Stimulated activated CD8-positive, alpha-beta memory T cell treated with anti-CD3 and anti-CD28 coated beads, Interleukin-12 subunit alpha, Interleukin-12 subunit beta, amount 100 ng/mL, for 24 hours (primary cell): Measurements from ENCODE around the gene MYO18A.

Source experiments
- DNase-seq: peaks from one replicate; pipeline ENCODE4 v3.0.0-alpha.2; 2020; ENCODE audit errors: extremely low read depth

Gene MYO18A

DNA sequence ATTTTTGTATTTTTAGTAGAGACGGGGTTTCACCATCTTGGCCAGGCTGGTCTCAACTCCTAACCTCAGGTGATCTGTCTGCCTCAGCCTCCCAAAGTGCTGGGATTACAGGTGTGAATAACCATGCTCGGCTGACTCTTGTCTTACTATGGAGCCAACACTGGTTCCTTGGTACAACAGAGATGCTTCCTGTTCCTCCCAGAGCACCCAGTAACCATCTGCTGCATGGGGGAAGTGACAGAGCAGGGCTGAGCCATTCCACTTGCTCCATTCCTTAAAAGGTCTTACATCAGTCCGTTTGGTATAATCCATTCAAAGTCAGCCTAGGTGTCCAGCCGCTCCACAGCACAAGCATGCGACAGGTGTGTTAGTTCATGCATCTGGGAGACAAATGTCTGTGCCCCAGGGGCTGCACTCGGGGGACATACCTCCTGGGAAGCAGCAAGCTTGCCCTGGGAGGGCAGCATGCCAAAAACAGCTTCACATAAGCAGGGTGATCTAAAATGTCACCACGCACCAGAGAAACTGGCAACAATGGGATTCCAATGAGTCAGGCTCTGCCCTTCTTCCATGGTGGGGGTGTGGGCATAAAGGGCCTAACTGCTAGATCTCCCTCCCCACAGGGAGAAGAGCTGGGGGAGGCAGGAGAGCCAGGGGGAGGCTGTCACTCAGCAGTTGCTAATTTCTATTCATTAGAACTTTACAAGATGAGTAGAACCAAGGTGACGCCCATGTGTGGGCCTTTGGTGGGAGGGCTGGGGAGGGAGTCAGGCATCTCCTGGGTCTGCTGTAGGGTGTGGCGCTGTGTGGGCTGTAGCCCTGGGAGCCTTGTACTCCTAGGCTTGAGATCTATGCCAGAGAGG is 101.8 kb downstream of the MYO18A start:
- no peak for DNase-seq

GRCh38 chr17:29077320-29077719 is 102.9 kb downstream of the MYO18A start:
- no peak for DNase-seq

DNA sequence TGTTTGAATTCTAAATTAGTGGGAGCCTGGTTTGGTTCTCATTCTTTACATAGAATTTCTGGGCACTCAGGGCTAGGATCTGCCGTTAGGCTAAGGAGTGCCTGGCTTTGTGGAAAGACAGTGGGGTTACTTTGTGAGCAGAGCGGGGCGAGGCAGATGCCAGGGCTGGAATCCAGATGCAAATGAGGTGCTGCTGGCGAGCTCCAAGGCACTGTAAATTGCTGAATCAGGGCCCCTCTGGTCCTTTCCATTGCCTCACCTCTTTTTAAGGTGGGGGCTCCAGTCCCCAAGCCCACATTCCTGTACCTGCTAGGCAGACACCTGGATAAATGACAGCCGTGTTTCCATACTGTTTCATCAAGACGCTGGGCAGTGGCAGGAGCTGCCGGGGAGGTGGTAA is 103.5 kb downstream of the MYO18A start:
- DNase-seq = no peak

GRCh38 chr17:29076087-29076486 is 104.1 kb downstream of the MYO18A start:
- no peak for DNase-seq

- no peak for DNase-seq
Observed at GRCh38 chr17:29074488-29074887, 105.7 kb downstream of the MYO18A start.

- DNase-seq = no peak
Observed at GRCh38 chr17:29073520-29073919, 106.7 kb downstream of the MYO18A start.

DNA sequence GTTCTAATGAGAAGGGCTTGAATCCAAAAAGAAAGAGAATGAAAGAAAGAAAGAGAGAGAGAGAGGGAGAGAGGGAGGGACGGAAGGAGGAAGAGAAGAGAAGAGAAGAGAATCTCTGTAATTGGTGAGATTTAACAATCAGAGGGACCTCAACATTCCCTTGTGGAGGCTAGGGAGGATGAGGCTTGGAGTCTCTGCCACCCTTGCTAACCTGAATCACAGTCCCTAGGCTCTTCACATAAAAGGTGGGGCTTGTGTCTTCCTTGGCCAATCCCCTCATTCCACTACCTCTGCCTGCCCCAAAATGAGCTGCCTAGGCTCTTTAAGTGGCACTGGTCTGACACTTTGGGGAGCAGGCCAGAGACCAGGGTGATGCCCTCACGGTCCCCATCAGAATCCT is 107.2 kb downstream of the MYO18A start:
- DNase-seq = no peak

DNA sequence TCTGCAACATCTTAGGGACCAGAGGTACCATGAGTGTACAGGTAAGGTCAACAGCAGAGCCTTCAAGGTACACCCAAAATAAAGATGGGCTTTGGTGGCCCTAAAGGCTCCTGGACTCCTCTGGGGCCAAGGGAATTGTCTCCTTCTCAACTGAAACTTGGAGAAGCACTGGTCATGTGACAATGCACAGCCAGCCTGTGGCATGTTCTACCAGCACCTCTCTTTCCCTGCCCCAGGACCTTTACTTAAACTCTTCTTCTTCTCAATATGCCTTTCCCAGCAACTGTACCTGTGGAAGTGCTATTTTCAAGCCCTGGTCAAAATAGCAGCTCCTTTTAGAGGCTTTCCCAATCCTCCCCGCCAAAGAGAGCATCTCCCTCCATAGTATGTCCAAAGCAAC is 108.9 kb downstream of the MYO18A start:
- no peak for DNase-seq

DNA sequence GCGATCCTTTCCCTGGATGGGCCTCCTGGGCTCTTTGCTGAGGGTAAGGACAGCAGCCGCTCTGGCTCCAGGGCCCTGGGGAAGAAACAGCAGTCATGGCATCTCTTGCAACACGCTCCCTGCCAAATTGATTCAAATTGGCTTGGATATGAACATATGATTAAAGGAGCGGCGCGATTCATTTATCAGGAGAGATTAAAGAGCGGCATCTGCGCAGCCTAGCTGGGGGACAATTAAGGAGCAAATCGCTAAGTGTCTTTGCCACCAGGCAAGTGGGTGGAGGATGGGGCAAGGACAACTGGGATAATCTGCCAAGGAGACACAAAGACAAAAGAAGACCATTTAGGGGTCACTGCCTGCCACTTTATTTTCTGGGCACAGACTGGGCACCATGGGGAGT is 109.4 kb downstream of the MYO18A start:
- DNase-seq = no peak

GRCh38 chr17:29070308-29070707 is 109.9 kb downstream of the MYO18A start:
- DNase-seq = no peak

GRCh38 chr17:29069526-29070041 is 110.6 kb downstream of the MYO18A start:
- no peak for DNase-seq

- DNase-seq = no peak
Observed at GRCh38 chr17:29068818-29069217, 111.4 kb downstream of the MYO18A start.

DNA sequence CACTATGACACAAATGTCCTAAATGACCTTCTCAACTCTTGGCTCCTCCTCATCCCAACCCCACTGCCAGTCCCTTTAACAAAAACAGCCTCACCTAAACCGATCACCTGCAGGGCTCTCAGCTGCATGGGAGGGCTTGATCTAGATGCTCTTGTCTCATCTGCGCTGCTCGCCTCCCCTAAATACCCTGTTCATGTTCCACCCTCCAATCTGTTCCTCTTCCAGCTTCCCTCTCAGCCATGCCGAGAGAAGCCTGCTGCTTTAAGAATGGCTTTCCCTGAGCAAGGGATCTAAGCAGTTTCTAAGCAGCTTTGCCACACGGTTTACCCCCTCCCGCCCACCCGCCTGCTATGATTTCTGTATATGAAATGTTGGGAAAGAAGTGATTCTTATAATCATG is 113.6 kb downstream of the MYO18A start:
- no peak for DNase-seq

DNA sequence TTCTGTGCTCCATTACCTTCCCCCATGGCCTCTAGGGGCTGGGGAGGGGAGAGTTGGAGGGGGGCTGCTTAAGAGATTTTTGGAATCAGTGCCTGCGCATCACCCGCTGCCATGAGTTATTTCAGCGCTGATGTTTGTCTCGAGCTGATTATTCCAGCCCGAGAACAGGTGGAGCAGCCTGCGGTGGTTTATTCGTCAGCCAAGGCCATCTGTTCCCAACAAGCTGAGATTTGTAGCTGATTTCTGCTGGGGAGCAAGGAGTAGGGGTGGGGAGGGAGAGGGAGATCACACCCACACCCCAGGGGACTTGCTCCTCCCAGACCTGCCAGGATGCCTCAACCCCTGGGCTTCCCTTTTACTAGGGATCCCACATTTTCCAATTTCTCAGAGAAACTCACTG is 114.2 kb downstream of the MYO18A start:
- DNase-seq = no peak

GRCh38 chr17:29063992-29064391 is 116.2 kb downstream of the MYO18A start:
- DNase-seq = no peak

- DNase-seq = no peak
Observed at GRCh38 chr17:29062215-29062614, 118.0 kb downstream of the MYO18A start.

GRCh38 chr17:29061036-29061435 is 119.2 kb downstream of the MYO18A start:
- no peak for DNase-seq

GRCh38 chr17:29060475-29060874 is 119.7 kb downstream of the MYO18A start:
- DNase-seq = no peak

DNA sequence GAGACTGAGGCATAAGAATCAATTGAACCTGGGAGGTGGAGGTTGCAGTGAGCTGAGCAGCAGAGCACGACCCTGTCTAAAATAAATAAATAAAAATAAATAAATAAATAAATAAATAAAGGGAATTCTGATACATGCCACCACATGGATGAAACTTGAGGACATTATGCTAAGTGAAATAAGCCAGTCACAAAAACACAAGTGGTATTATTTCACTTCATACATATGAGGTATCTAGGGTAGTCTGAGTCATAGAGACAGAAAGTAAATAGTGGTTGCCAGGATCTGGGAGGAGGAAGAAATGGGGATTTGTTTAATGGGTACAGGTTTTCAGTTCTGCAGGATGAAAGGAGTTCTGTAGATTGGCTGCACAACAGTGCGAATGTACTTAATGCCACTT is 120.9 kb downstream of the MYO18A start:
- no peak for DNase-seq

DNA sequence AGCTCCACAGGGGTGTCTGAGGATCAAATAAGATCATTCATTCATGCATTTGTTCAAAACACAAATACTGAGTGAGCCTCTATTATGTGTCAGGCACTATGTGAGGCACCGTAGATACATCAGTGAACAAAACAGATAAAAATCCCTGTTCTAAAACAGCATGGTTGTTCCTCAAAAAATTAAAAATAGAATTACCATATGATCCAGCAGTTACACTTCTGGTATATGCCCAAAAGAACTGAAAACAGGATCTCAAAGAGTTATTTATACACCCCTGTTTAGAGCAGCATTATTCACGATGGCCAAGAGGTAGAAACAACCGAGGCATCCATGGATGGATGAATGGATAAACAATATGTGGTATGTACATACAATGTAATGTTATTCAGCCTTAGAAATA is 121.8 kb downstream of the MYO18A start:
- no peak for DNase-seq

GRCh38 chr17:29057361-29057760 is 122.8 kb downstream of the MYO18A start:
- DNase-seq = no peak

DNA sequence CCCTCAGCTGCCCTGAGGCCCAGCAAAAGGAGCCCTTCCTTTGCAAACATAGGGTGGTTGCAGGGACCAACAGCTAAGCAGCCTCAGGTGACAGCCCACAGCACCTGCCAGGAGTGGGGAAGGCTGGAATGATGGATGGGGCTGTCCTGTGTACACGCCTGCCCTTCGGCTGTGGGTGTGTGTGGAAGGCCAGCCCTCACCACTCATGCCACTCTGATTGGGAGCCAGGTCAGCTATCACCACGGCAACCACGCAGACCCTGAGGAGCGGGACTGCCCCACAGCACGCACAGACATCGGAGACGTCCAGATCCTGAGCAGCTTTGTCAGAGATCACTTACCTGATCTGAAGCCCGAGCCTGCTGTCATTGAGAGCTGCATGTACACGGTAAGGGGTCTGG is 125.4 kb downstream of the MYO18A start:
- DNase-seq = no peak

GRCh38 chr17:29051731-29052130 is 128.5 kb downstream of the MYO18A start:
- DNase-seq = no peak

DNA sequence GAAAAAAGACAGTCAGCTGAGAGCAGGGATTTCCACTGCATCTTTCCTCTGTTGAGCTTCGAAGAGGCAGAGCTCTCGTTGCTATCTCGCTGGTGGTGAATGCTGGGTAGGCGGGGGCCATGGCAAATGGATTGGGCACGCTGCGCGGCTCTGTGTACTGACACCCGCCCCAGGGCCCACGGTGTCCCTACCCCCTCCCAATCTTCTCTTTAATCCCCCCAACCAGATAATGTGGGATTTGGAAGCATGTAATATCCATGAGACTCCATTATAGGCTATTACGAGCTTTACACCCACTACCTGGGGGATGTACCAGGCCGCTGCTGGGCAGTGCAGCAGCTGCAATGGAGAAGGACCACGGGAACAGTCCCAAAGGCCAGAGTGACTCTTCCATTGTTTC is 129.0 kb downstream of the MYO18A start:
- no peak for DNase-seq
